Astrocyte (in vitro differentiated cells and primary cell): ENCODE results near the gene PUS7.

ENCODE experiments used
- EZH2 ChIP-seq: IDR thresholded peaks from 2 replicates; pipeline ENCODE4 v1.6.1; 2012; ENCODE audit warnings: mild to moderate bottlenecking, low read length, inconsistent platforms; ENCODE audit not compliant: insufficient read depth
- TF ChIP-seq, protein P1 (sequence below): IDR thresholded peaks from 2 replicates; pipeline ENCODE4 v1.5.1; 2011; ENCODE audit warnings: low read depth, mild to moderate bottlenecking, inconsistent platforms, low read length, moderate library complexity; ENCODE audit not compliant: insufficient read depth

DNA sequence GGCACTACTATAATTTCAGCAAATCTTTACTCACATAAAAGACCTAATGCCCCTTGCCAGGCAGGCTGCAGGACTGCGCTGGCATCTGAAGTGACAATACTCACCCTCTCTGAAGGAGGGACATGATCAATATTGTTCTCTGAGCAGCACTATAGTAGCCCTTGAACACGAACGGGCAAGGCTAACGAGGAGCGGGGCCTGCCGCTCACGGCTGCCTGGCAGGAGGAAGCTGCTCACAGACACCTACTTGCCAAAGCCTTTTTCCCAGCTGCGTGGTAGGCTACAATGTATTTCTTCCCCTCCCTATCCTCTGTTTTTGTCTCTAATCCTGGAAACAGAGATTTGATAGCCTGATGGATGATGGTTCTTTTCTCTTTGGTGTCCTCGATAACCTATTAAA, 19.9 kb downstream of the PUS7 start:
- TF ChIP-seq, protein P1, sequence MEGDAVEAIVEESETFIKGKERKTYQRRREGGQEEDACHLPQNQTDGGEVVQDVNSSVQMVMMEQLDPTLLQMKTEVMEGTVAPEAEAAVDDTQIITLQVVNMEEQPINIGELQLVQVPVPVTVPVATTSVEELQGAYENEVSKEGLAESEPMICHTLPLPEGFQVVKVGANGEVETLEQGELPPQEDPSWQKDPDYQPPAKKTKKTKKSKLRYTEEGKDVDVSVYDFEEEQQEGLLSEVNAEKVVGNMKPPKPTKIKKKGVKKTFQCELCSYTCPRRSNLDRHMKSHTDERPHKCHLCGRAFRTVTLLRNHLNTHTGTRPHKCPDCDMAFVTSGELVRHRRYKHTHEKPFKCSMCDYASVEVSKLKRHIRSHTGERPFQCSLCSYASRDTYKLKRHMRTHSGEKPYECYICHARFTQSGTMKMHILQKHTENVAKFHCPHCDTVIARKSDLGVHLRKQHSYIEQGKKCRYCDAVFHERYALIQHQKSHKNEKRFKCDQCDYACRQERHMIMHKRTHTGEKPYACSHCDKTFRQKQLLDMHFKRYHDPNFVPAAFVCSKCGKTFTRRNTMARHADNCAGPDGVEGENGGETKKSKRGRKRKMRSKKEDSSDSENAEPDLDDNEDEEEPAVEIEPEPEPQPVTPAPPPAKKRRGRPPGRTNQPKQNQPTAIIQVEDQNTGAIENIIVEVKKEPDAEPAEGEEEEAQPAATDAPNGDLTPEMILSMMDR, result no peak
- TF ChIP-seq EZH2, result no peak
